Trophoblast cell (in vitro differentiated cells and primary cell): ENCODE data around the gene TAGLN2.
A peak's percentile ranks its signal among the peaks of the same experiment; 100 is the strongest.

Experiments
- DNase-seq, 2 donors: peaks; one replicate each; pipeline ENCODE4 v3.0.0-alpha.2; 2016
- H2AFZ ChIP-seq: 2 replicates; pipeline ENCODE4 v1.6.1; 2013; ENCODE audit warnings: low read length, moderate library complexity, mild to moderate bottlenecking; ENCODE audit not compliant: insufficient read depth, poor library complexity
- H2AK5ac ChIP-seq: 2 replicates; pipeline ENCODE4 v1.6.1; 2013; ENCODE audit warnings: mild to moderate bottlenecking, low read length
- H2BK120ac ChIP-seq: 2 replicates; pipeline ENCODE4 v1.6.1; 2013; ENCODE audit warnings: low read length, mild to moderate bottlenecking, moderate library complexity; ENCODE audit not compliant: insufficient read depth, poor library complexity
- H2BK12ac ChIP-seq: 2 replicates; pipeline ENCODE4 v1.6.1; 2013; ENCODE audit warnings: mild to moderate bottlenecking, low read length, moderate library complexity
- H2BK5ac ChIP-seq: 2 replicates; pipeline ENCODE4 v1.6.1; 2013; ENCODE audit warnings: low read length, low read depth, moderate library complexity, mild to moderate bottlenecking; ENCODE audit not compliant: poor library complexity
- H3K14ac ChIP-seq: 2 replicates; pipeline ENCODE4 v1.6.1; 2013; ENCODE audit warnings: mild to moderate bottlenecking, low read length
- H3K18ac ChIP-seq: 2 replicates; pipeline ENCODE4 v1.6.1; 2013; ENCODE audit warnings: mild to moderate bottlenecking, low read length
- H3K23ac ChIP-seq: 2 replicates; pipeline ENCODE4 v1.6.1; 2013; ENCODE audit warnings: low read length
- H3K27ac ChIP-seq: 2 replicates; pipeline ENCODE4 v1.5.1; 2013; ENCODE audit warnings: low read depth, mild to moderate bottlenecking, inconsistent platforms, low read length, moderate library complexity
- H3K27me3 ChIP-seq: 2 replicates; pipeline ENCODE4 v1.6.1; 2013; ENCODE audit warnings: inconsistent platforms, mild to moderate bottlenecking, low read length, moderate library complexity; ENCODE audit not compliant: insufficient read depth
- H3K36me3 ChIP-seq, 2 experiments: 1 replicate in 1 of 2; 2 replicates in 1 of 2; pipeline ENCODE4 v1.6.1; 2013; ENCODE audit warnings: low read length in 2 of 2, mild to moderate bottlenecking in 2 of 2, moderate library complexity in 1 of 2; ENCODE audit not compliant: insufficient read depth in 2 of 2, control insufficient read depth in 1 of 2
- H3K4ac ChIP-seq: 2 replicates; pipeline ENCODE4 v1.6.1; 2013; ENCODE audit warnings: low read depth, mild to moderate bottlenecking, low read length, moderate library complexity
- H3K4me1 ChIP-seq, 2 experiments: 1 replicate in 1 of 2; 2 replicates in 1 of 2; pipeline ENCODE4 v1.6.1; 2013; ENCODE audit warnings: low read length in 2 of 2, mild to moderate bottlenecking in 2 of 2, moderate library complexity in 1 of 2; ENCODE audit not compliant: insufficient read depth in 2 of 2, control insufficient read depth in 1 of 2
- H3K4me2 ChIP-seq: 2 replicates; pipeline ENCODE4 v1.6.1; 2013; ENCODE audit warnings: inconsistent platforms, mild to moderate bottlenecking, low read length, moderate library complexity
- H3K4me3 ChIP-seq: 2 replicates; pipeline ENCODE4 v1.5.1; 2013; ENCODE audit warnings: mild to moderate bottlenecking, low read depth, low read length, inconsistent platforms
- H3K79me1 ChIP-seq: one replicate; pipeline ENCODE4 v1.6.1; 2013; ENCODE audit warnings: low read length
- H3K79me2 ChIP-seq: 2 replicates; pipeline ENCODE4 v1.6.1; 2013; ENCODE audit warnings: low read length, mild to moderate bottlenecking; ENCODE audit not compliant: control insufficient read depth, insufficient read depth, poor library complexity
- H3K9ac ChIP-seq: 2 replicates; pipeline ENCODE4 v1.6.1; 2013; ENCODE audit warnings: mild to moderate bottlenecking, low read length
- H3K9me3 ChIP-seq: 2 replicates; pipeline ENCODE4 v1.6.1; 2013; ENCODE audit warnings: low read depth, mild to moderate bottlenecking, control low read depth, inconsistent platforms, low read length; ENCODE audit not compliant: insufficient read depth
- H4K12ac ChIP-seq: 2 replicates; pipeline ENCODE4 v1.6.1; 2013; ENCODE audit warnings: low read depth, mild to moderate bottlenecking, low read length, moderate library complexity
- H4K8ac ChIP-seq: 2 replicates; pipeline ENCODE4 v1.6.1; 2013; ENCODE audit warnings: low read depth, mild to moderate bottlenecking, low read length, moderate library complexity
- H4K91ac ChIP-seq: one replicate; pipeline ENCODE4 v1.6.1; 2013; ENCODE audit warnings: low read depth, mild to moderate bottlenecking, low read length, moderate library complexity
- WGBS: extraction: QIAGEN DNeasy Blood & Tissue Kit; methylation state at CpG from one replicate; pipeline ENCODE4 v1.1.7; 2013; ENCODE audit warnings: missing lambda C conversion rate; ENCODE audit not compliant: insufficient read length, insufficient coverage; ENCODE audit errors: extremely low coverage; 5-methylcytosine and 5-hydroxymethylcytosine counted together

TAGLN2 gene

DNA sequence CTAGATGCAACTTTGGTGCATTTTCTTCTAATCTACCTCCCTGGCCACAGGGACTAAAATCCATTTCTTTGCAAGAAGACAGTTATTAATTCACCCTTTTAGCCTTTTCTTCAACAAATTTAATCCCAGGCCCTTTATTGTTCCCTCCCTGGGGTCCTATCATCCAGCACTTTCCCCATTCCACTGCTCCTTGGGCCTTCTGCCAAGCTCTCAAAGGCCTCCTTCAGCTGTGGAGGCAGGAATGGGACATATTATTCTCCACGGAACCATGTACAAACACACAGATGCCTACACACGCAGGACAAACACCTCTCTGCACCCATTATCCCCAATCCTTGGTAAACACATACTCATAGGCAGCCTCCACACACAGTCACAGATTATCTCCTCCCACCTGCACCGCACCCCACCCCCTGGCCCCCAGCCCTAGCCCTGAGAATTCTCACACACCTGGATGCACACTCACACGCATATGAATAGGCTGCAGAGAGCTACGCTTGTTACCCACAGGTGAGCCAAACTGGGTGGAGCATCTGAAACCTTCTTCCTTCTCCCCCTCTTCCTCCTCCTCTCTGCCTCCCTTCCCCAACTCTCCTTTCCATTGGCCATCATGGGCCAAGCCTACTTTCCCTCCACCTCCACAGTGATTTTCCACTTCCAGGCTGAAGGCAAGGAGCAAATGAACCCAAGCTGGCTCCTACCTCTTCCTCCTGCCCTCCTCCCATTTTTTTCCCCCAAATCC lies 11.7 kb downstream of the TAGLN2 start:
- no peak for DNase-seq
- Histone ChIP-seq H3K14ac (no peak overlapping the region), H4K91ac (no peak overlapping the region), H3K4me2 (no peak overlapping the region), H3K4me3 (no peak overlapping the region), H3K27ac (no peak overlapping the region), H3K9me3 (peaks cover 2% of the 10 kb centered on the region), H2BK5ac (no peak overlapping the region), H2BK120ac (no peak overlapping the region), H3K9ac (no peak overlapping the region), H3K4me1 (peaks cover 49 to 69% of the 10 kb centered on the region in 2 experiments), H2BK12ac (peak overlapping the region; percentile 12), H4K12ac (no peak overlapping the region), H3K36me3 (peaks cover 13 to 14% of the 10 kb centered on the region in 2 experiments), H2AFZ (no peak overlapping the region), H3K79me2 (no peaks in the 10 kb centered on the region), H3K18ac (no peak overlapping the region), H3K23ac (no peak overlapping the region), H4K8ac (no peak overlapping the region), H3K79me1 (peaks cover 37% of the 10 kb centered on the region), H3K4ac (no peak overlapping the region), H3K27me3 (no peaks in the 10 kb centered on the region), H2AK5ac (no peak overlapping the region)
- WGBS = no CpG with 5 or more reads among the region's 5 CpGs

DNA sequence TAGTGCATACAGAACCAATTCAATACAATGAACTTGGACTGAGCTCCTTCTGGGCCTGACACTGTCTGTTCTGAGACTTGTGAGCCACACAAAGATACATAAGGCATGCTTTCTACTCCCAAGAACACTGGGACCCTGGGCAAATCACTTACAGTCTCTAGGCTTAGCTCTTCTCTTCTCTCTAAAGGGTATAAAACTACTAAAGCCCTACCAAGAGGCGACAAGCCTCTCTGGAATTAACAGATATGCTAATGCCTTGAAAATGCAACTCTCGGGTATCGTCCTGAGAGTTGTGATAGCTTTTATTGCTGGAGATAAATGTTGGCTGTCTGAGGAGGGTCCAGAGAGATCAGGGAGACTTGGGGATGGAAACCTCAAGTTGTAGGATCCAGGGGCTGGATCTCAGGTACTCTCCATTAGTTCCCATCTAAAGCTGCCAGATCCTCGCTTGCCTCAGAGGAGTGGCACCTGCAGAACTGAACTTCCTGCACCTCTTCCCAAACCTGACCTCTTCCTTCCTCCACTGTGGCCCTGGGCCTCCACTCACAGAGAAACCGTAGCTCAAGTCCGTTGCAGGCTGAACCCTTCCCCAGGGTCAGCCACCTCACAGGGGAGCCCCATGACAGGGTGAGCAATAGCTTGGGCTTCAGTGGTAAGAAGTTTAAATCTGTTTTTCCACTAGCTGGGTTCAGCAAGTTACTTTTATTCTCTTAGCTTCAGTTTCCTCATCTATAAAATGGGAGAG lies 13.8 kb downstream of the TAGLN2 start:
- H3K4me3 ChIP-seq = no peak overlapping the region
- no peaks in the 10 kb centered on the region for H3K27me3 ChIP-seq

DNA sequence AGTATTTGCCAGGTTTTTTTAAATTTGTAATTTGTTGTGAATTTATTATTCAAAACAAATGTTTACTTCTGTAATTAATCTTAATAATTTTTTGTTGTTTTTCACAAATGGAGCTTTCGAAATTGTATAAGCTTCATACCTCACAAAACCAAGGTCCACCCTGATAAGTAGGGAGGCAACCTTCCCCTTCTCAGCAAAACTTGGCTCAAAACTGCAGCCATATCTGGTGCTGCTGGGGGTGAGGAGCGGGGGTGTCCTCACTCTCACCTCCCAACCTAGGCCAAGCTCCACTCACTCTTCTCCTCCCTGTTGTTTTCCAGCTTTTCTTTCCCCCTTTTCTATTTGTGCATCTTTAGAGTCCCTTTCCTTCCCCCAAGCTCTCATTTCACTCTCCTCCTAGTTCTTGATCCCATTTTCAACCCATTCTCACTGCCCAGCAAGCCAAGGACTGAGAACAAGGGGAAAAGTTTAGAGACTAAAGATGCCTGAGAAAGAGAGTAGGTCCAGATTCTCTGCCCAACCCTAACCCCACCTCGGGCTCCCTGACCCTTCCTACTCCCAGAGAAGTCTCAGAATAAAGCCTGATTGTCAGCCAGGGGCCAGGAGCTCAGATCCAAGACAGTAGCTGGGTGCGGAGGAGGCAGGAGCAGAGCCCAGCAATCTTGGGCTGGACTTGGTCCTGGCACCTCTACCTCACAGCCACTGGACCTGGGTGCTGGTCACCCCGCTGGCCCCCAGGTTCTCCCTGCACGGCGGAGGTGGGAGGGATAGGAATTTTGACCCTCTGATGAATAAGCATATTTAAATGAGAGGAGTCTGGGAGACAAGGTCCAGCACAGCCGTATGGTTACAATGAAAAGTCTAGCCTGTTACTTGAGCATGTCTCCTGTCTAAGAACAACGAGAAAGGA lies 17.0 kb downstream of the TAGLN2 start:
- no CpG with 5 or more reads among the region's 9 CpGs for WGBS

More for the DNA sequence above, 13.8 kb downstream of the TAGLN2 start:
- no peak overlapping the region for H4K12ac ChIP-seq
- H3K79me2 ChIP-seq = peaks cover 6% of the 10 kb centered on the region
- H2BK120ac ChIP-seq = peak overlapping the region; percentile 95
- peak overlapping the region; percentile 97 for H2BK12ac ChIP-seq
- peak overlapping the region; percentile 88 for H3K27ac ChIP-seq
- WGBS = no CpG with 5 or more reads among the region's 6 CpGs
- DNase-seq = no peak
- H3K4ac ChIP-seq = peak overlapping the region; percentile 66
- H3K79me1 ChIP-seq = peaks cover 50% of the 10 kb centered on the region
- H4K8ac ChIP-seq = no peak overlapping the region
- H3K4me1 ChIP-seq = peaks cover 50 to 71% of the 10 kb centered on the region in 2 experiments
- H3K9me3 ChIP-seq = no peaks in the 10 kb centered on the region
- peak overlapping the region; percentile 73 for H4K91ac ChIP-seq
- H2AK5ac ChIP-seq = peak overlapping the region; percentile 99
- H2AFZ ChIP-seq = no peak overlapping the region
- no peak overlapping the region for H3K9ac ChIP-seq
- peak overlapping the region; percentile 11 for H3K4me2 ChIP-seq
- peak overlapping the region; percentile 77 for H3K14ac ChIP-seq
- H3K23ac ChIP-seq = no peak overlapping the region
- H3K18ac ChIP-seq = peak overlapping the region; percentile 57
- peak overlapping the region; percentile 83 for H2BK5ac ChIP-seq
- peaks cover 0 to 2% of the 10 kb centered on the region in 2 experiments for H3K36me3 ChIP-seq

DNA sequence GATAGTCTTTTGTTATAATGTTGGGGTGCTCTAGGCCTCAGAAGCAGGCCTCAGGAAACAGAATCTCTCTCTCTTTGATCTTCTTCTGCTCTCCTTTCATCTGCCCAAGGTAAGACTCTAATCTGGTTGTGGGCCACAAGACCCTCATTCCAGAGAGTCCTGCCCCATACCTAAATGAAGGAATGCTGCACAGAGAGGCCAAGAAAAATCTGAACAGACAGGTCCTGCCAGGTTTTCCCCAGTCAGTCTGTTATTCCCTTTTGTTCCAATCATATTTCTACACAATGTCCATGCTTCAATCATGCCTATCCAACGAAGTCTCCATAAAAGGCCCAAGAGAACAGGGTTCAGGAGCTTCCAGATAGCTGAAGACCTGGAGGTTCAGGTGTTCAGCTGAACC lies 18.3 kb downstream of the TAGLN2 start:
- H3K23ac ChIP-seq = no peak overlapping the region
- H3K36me3 ChIP-seq = no peaks in the 10 kb centered on the region
- H2BK120ac ChIP-seq = peak overlapping the region; percentile 73
- H3K4ac ChIP-seq = peak overlapping the region; percentile 81
- peak overlapping the region; percentile 84 for H3K27ac ChIP-seq
- H2BK12ac ChIP-seq = peak overlapping the region; percentile 97
- peaks cover 40% of the 10 kb centered on the region for H3K79me1 ChIP-seq
- no CpG with 5 or more reads among the region's 1 CpG for WGBS
- no peaks in the 10 kb centered on the region for H3K9me3 ChIP-seq
- DNase-seq = peak; percentile 79 to 90
- H4K8ac ChIP-seq = peak overlapping the region; percentile 76
- no peak overlapping the region for H3K9ac ChIP-seq
- no peak overlapping the region for H2AFZ ChIP-seq
- H3K14ac ChIP-seq = peak overlapping the region; percentile 88
- peaks cover 36 to 45% of the 10 kb centered on the region in 2 experiments for H3K4me1 ChIP-seq
- peak overlapping the region; percentile 89 for H2AK5ac ChIP-seq
- peak overlapping the region; percentile 86 for H3K18ac ChIP-seq
- peak overlapping the region; percentile 96 for H4K91ac ChIP-seq
- H3K4me2 ChIP-seq = peak overlapping the region; percentile 15
- H3K4me3 ChIP-seq = no peak overlapping the region
- H3K27me3 ChIP-seq = no peaks in the 10 kb centered on the region
- H4K12ac ChIP-seq = no peak overlapping the region
- peak overlapping the region; percentile 94 for H2BK5ac ChIP-seq
- H3K79me2 ChIP-seq = peaks cover 6% of the 10 kb centered on the region

More for the DNA sequence above, 17.0 kb downstream of the TAGLN2 start:
- H3K79me1 ChIP-seq = peaks cover 42% of the 10 kb centered on the region
- H3K79me2 ChIP-seq = peaks cover 6% of the 10 kb centered on the region
- no peaks in the 10 kb centered on the region for H3K9me3 ChIP-seq
- H3K4me1 ChIP-seq = peaks cover 35 to 50% of the 10 kb centered on the region in 2 experiments
- H3K9ac ChIP-seq = no peak overlapping the region
- peak overlapping the region; percentile 87 for H3K18ac ChIP-seq
- peak overlapping the region; percentile 99 for H4K91ac ChIP-seq
- no peak overlapping the region for H3K4me3 ChIP-seq
- peak overlapping the region; percentile 99 for H2AK5ac ChIP-seq
- peak overlapping the region; percentile 98 for H2BK120ac ChIP-seq
- peak overlapping the region; percentile 94 for H3K14ac ChIP-seq
- DNase-seq = no peak
- peak overlapping the region; percentile 66 for H2AFZ ChIP-seq
- H3K23ac ChIP-seq = no peak overlapping the region
- H3K27ac ChIP-seq = peak overlapping the region; percentile 88
- H3K4ac ChIP-seq = peak overlapping the region; percentile 93
- H3K4me2 ChIP-seq = no peak overlapping the region
- peak overlapping the region; percentile 91 for H2BK5ac ChIP-seq
- no peaks in the 10 kb centered on the region for H3K27me3 ChIP-seq
- H4K8ac ChIP-seq = peak overlapping the region; percentile 76
- H4K12ac ChIP-seq = peak overlapping the region; percentile 74
- H2BK12ac ChIP-seq = peak overlapping the region; percentile 98
- H3K36me3 ChIP-seq = no peaks in the 10 kb centered on the region
